Mucosa of stomach (tissue), 1 donor: ENCODE results near the gene NIPSNAP2.
"Not testable (repeated sequence)": the region's sequence is repeated elsewhere in the genome, so short reads cannot be mapped to it uniquely, and the experiment has no call there.

ENCODE experiments used
- H3K27me3 ChIP-seq: one replicate; pipeline ENCODE4 v1.7.0; 2013; ENCODE audit warnings: mild to moderate bottlenecking, low read length; ENCODE audit not compliant: control insufficient read depth, insufficient read depth
- H3K36me3 ChIP-seq: one replicate; pipeline ENCODE4 v1.7.0; 2013; ENCODE audit warnings: low read length; ENCODE audit not compliant: control insufficient read depth, insufficient read depth
- H3K4me1 ChIP-seq: one replicate; pipeline ENCODE4 v1.7.0; 2013; ENCODE audit warnings: mild to moderate bottlenecking, low read length; ENCODE audit not compliant: control insufficient read depth, insufficient read depth
- H3K4me3 ChIP-seq: one replicate; pipeline ENCODE4 v1.7.0; 2013; ENCODE audit warnings: low read length
- H3K9ac ChIP-seq: one replicate; pipeline ENCODE4 v1.7.0; 2013; ENCODE audit warnings: mild to moderate bottlenecking, low read length, moderate library complexity
- H3K9me3 ChIP-seq: one replicate; pipeline ENCODE4 v1.7.0; 2013; ENCODE audit warnings: mild to moderate bottlenecking, low read length, moderate library complexity; ENCODE audit not compliant: control insufficient read depth
- donor health status: Pancreatic carcinoma.

NIPSNAP2 gene

GRCh38 chr7:56030340-56030739 lies 66.0 kb downstream of the NIPSNAP2 start:
- H3K4me3 ChIP-seq: no peak overlapping the region
- no peaks in the 10 kb centered on the region for H3K27me3 ChIP-seq
- peaks cover 6% of the 10 kb centered on the region for H3K4me1 ChIP-seq
- H3K9ac ChIP-seq: no peak overlapping the region
- H3K36me3 ChIP-seq: no peaks in the 10 kb centered on the region
- no peaks in the 10 kb centered on the region for H3K9me3 ChIP-seq

- not testable (repeated sequence) for H3K36me3 ChIP-seq
Observed at GRCh38 chr7:56031556-56031955, 67.2 kb downstream of the NIPSNAP2 start.

GRCh38 chr7:56032578-56032977 lies 68.2 kb downstream of the NIPSNAP2 start:
- not testable (repeated sequence) for H3K27me3 ChIP-seq, H3K36me3 ChIP-seq, H3K4me3 ChIP-seq, H3K9ac ChIP-seq, H3K9me3 ChIP-seq, H3K4me1 ChIP-seq

More at GRCh38 chr7:56031556-56031955, 67.2 kb downstream of the NIPSNAP2 start:
- not testable (repeated sequence) for H3K4me3 ChIP-seq, H3K4me1 ChIP-seq, H3K9me3 ChIP-seq, H3K9ac ChIP-seq, H3K27me3 ChIP-seq

DNA sequence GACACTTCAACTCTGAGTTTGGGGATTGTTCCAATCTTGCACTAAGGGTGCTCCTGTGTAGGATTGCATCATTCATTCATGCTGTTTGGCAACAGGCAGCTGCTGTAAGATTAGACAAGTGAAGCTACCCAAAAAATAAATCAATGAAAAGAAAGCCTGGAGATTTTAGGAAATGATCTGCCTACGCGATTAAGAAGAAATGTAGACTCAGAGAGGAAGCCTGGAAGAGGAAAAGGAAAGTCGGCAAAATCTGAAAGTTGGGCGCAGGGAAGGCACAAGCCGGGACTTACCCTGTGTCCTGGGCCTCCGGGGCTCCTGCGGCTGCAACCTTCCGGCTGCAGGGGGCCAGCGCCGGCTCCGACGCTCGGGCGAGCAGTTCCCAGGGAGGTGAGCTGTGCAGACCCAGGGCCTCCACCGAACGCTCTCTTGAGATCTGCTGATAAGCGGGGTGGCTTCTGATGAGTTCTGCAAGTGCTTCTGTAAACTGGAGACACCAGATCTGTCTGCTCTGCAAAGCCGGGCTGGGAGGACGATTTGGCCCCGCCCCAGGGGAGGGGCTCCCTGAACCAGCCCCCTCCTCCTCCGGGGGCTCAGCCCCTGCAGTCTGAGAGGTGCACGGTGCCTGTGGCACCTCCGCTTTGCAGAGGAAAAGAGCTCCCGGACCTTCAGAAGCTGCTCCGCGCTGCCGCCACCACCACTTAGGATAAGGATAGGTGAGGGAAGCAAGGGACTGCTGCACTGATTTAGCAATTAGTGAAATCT lies 69.5 kb downstream of the NIPSNAP2 start:
- Histone ChIP-seq H3K9me3 (no peaks in the 10 kb centered on the region), H3K9ac (peak overlapping the region; percentile 59), H3K4me3 (peak overlapping the region; percentile 92), H3K27me3 (no peaks in the 10 kb centered on the region), H3K4me1 (peaks cover 6% of the 10 kb centered on the region), H3K36me3 (no peaks in the 10 kb centered on the region)

- Histone ChIP-seq H3K9me3 (no peaks in the 10 kb centered on the region), H3K4me1 (no peaks in the 10 kb centered on the region), H3K9ac (no peak overlapping the region), H3K27me3 (no peaks in the 10 kb centered on the region), H3K36me3 (no peaks in the 10 kb centered on the region), H3K4me3 (no peak overlapping the region)
Observed at GRCh38 chr7:56040730-56041129, 76.3 kb downstream of the NIPSNAP2 start.

GRCh38 chr7:56045758-56046157 lies 81.4 kb downstream of the NIPSNAP2 start:
- not testable (repeated sequence) for H3K9ac ChIP-seq, H3K27me3 ChIP-seq, H3K36me3 ChIP-seq, H3K9me3 ChIP-seq, H3K4me3 ChIP-seq
- H3K4me1 ChIP-seq: peaks cover 20% of the 10 kb centered on the region

- Histone ChIP-seq H3K9me3 (no peaks in the 10 kb centered on the region), H3K9ac (no peak overlapping the region), H3K27me3 (no peaks in the 10 kb centered on the region), H3K4me3 (no peak overlapping the region), H3K4me1 (peaks cover 20% of the 10 kb centered on the region), H3K36me3 (no peaks in the 10 kb centered on the region)
Observed at GRCh38 chr7:56046721-56047445, 82.5 kb downstream of the NIPSNAP2 start.

GRCh38 chr7:56047446-56048116 lies 83.2 kb downstream of the NIPSNAP2 start:
- H3K4me1 ChIP-seq: peaks cover 23% of the 10 kb centered on the region
- not testable (repeated sequence) for H3K9ac ChIP-seq, H3K27me3 ChIP-seq, H3K4me3 ChIP-seq, H3K9me3 ChIP-seq, H3K36me3 ChIP-seq

GRCh38 chr7:56048245-56048644 lies 83.9 kb downstream of the NIPSNAP2 start:
- Histone ChIP-seq H3K4me1 (peaks cover 29% of the 10 kb centered on the region), H3K9me3 (no peaks in the 10 kb centered on the region), H3K36me3 (no peaks in the 10 kb centered on the region), H3K27me3 (no peaks in the 10 kb centered on the region), H3K9ac (no peak overlapping the region), H3K4me3 (no peak overlapping the region)

GRCh38 chr7:56048763-56049162 lies 84.4 kb downstream of the NIPSNAP2 start:
- H3K4me1 ChIP-seq: peaks cover 32% of the 10 kb centered on the region
- H3K27me3 ChIP-seq, H3K9ac ChIP-seq, H3K4me3 ChIP-seq, H3K9me3 ChIP-seq, H3K36me3 ChIP-seq: not testable (repeated sequence)
